GM12801 (cell line): ENCODE results near the gene OR51M1.

Experiments used
- TF ChIP-seq, protein P1 (sequence below): IDR thresholded peaks from one replicate; pipeline ENCODE4 v1.5.1; 2011; ENCODE audit warnings: control low read depth; ENCODE audit not compliant: insufficient read length; ENCODE audit errors: extremely low read depth

Gene OR51M1

GRCh38 chr11:5349550-5349949 is 34.1 kb upstream of the OR51M1 start:
- TF ChIP-seq, protein P1, sequence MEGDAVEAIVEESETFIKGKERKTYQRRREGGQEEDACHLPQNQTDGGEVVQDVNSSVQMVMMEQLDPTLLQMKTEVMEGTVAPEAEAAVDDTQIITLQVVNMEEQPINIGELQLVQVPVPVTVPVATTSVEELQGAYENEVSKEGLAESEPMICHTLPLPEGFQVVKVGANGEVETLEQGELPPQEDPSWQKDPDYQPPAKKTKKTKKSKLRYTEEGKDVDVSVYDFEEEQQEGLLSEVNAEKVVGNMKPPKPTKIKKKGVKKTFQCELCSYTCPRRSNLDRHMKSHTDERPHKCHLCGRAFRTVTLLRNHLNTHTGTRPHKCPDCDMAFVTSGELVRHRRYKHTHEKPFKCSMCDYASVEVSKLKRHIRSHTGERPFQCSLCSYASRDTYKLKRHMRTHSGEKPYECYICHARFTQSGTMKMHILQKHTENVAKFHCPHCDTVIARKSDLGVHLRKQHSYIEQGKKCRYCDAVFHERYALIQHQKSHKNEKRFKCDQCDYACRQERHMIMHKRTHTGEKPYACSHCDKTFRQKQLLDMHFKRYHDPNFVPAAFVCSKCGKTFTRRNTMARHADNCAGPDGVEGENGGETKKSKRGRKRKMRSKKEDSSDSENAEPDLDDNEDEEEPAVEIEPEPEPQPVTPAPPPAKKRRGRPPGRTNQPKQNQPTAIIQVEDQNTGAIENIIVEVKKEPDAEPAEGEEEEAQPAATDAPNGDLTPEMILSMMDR = no peak

- TF ChIP-seq, protein P1 = no peak
Observed at GRCh38 chr11:5351208-5351607, 32.4 kb upstream of the OR51M1 start, which contains the start of gene OR51B6. OR51B6 (plus strand) TSS chr11:5351508; CDS start chr11:5351508, 0 bp downstream.

DNA sequence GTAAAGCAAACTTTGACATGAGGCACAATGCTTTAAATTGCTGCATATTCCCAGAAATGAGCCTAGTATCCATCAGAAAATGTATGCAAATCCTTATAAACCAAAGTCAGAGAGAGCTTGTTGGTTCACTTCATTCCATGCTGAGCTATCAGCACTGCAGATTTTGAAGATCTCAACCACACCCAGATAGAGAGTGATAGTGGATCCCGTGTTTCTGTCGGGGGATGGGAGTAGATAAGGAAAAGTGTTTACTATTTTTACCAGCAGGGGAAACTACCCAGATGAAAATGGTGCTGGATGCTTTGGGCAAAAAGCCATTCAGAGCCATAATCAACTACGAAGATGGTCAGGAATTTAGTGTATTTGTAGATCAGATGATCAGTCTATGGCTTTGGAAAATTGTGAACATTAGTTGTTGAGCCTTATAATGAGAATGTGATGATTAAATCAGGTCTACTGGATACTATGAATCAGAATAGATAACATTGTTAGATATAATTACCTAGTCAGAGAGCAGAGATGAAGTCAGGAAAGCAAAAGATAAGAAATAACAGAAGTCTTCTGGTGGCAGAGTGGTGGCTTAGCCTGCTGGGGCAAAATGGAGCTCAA is 21.5 kb upstream of the OR51M1 start:
- TF ChIP-seq, protein P1 = no peak

- TF ChIP-seq, protein P1 = no peak
Observed at GRCh38 chr11:5363679-5364078, 19.9 kb upstream of the OR51M1 start.

- TF ChIP-seq, protein P1 = no peak
Observed at GRCh38 chr11:5364214-5364613, 19.4 kb upstream of the OR51M1 start.

DNA sequence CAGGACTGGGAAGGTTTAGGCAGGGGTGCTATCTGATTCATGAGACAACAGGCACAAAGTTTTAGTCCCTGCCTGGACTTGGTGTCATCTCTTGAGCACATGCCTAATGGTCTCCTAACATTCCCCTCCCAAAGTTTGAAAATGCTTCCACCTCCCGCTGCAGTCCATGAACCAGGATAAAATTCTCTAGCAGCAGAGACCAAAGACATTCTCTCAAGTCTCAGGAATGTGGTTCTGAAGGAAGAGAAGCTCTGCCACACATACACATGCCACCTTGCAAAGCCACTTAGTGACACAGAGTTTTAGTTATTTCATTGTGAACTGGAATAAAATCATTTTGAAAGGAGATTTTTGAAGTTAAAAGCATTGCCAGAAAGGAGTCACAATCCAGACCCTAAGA is 16.8 kb upstream of the OR51M1 start:
- TF ChIP-seq, protein P1 = no peak

GRCh38 chr11:5367448-5368074 is 16.1 kb upstream of the OR51M1 start:
- TF ChIP-seq, protein P1 = no peak
